Hematopoietic multipotent progenitor cell treated with erythropoietin and hydrocortisone succinate and interleukin-3 and kit ligand, for 17 days (in vitro differentiated cells): ENCODE results near the gene PCBD2.

Source experiments
- DNase-seq: peaks from one replicate; pipeline ENCODE4 v3.0.0-alpha.2; 2015; ENCODE audit warnings: low spot score

PCBD2 gene

DNA sequence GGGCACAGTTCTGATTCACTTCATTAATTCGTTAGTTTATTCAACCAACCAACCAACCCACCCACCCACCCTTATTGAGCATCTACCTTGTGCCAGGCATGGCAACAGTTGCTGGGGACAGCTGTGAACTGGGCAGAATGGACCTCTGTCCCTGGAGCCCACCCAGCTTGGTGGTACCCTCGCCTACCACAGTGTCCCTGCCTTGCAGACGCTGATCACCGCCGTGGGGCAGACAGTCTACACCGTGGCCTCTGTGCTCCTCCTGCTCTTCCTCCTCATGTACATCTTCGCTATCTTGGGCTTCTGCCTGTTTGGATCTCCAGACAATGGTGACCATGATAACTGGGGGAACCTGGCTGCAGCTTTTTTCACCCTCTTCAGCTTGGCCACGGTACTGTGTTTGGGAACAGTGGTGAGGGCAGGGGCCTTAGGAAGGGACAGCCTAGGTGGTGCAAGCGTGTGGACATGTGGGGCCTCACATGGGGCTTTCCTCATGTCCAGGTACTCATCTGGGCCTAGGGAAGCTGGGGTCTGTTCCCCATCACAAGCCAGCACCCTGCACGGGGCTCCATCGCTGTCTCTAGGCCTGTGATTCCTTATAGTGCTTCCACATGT, 102.9 kb downstream of the PCBD2 start:
- DNase-seq: no peak

DNA sequence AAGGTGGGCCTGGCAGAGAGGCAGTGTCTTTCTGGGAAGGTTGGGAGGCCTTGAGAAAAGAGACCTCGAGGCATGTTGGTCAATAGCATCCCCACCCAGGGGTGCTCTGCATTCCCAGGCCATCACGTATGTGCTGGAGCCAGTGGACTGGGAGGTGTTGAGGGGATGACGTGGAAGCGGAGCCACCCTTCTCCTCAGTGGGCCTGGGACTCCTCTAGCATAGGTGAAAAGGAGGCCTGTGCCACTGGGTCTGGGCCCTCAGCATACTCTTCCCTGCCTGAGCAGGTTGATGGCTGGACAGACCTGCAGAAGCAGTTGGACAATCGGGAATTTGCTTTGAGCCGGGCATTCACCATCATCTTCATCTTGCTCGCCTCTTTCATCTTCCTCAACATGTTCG, 103.6 kb downstream of the PCBD2 start:
- no peak for DNase-seq

DNA sequence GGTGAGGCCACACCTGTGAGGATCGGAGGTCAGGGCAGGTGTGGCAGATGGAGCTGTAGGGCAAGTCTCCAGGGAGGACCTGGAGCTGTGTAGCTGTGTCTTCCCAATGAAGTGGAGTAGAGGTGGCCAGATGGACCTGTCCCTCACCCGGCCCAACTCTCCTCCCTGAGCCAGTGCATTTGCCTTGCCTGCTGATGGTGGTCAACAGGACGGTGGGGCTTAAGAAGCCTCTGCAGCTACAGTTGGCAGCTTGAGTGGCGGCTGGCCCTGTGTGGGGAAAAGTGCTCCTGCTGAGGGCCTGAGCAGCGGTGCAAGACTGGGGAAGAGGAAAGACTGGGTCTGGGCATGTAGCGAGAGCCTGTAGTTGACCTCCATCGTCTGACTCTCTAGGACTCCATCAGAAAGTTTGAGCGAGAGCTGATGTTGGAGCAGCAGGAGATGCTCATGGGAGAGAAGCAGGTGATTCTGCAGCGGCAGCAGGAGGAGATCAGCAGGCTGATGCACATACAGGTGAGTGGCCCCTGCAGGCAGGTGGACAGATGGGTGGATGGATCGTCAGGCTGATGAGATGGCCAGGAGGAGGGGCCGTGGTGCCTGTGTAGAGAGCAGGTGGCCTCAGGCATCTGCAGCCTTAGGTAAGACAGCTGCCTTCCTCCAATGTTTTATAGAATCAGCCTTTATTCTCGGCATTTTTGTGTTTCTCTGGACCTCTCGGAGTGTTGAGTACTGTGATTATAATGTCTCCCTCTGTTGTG, 104.2 kb downstream of the PCBD2 start:
- no peak for DNase-seq

DNA sequence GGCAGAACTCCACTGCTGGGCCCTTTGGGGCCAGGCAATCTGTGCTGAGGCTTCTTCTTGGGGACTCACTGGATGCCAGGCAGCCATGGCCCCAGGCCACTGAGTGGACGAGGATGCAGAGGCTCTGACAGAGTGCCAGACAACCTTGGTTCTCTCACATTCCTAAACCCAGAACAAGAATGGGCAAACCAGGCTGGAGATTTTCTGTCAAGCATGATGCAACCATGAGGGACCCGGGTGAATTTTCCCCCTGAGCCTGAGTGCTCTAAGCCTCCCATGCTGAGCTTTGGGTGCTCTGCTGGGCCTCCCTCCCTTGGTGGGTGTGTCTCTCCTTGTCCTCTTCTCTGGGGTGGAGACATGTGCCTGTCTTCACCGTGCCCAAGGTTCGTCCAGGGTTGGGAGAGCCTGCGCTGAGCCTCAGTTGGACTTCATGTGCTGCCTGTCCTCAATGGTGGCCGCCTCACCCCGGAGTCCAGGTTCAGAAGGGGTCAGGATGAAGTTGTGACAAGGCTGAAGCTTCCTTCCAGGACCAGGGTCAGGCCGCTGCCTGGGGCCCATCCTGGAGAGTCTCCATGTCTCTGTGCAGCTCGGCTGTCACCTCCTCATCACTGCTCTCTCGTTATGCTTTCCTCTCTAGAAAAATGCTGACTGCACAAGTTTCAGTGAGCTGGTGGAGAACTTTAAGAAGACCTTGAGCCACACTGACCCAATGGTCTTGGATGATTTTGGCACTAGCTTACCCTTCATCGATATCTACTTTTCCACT, 105.0 kb downstream of the PCBD2 start:
- no peak for DNase-seq

DNA sequence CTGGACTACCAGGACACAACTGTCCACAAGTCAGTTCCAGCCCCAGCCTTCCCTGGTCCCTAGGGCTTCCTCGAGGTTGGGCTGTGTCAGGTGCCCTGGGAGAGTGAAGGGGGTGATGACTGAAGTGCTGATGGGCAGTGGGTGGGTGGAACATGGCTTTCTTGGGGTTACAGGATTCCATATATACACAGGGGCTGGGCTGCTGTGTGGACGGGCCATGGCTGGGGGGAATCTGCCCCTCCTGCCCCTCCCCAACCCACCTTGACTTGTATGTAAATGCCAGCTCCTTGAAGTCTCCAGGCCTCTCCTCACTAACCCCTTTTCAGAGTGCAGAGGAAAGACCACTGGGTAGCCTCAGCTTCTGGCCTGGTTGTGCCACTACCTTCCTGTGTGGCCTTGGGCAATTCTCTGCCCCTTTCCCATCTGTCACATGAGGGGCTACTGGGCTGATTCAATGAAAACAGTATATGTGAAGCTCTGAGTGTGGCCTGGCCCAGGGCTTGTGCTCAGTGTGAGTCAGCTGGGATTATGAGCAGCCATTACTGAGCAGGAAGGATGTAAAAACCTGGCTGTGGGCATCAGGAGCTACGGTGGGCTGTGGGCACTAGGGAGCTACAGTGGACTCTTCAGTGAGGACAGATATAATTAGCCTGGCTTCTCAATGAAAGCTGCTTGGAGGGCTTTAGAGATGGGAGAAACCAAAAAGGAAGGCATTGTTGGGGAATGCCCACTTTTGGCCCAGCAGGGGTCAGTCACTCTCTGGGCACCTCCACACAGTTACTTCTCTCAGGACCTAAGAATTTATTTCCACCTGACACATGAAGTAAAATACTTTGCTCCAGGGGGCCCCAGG, 105.8 kb downstream of the PCBD2 start:
- no peak for DNase-seq

DNA sequence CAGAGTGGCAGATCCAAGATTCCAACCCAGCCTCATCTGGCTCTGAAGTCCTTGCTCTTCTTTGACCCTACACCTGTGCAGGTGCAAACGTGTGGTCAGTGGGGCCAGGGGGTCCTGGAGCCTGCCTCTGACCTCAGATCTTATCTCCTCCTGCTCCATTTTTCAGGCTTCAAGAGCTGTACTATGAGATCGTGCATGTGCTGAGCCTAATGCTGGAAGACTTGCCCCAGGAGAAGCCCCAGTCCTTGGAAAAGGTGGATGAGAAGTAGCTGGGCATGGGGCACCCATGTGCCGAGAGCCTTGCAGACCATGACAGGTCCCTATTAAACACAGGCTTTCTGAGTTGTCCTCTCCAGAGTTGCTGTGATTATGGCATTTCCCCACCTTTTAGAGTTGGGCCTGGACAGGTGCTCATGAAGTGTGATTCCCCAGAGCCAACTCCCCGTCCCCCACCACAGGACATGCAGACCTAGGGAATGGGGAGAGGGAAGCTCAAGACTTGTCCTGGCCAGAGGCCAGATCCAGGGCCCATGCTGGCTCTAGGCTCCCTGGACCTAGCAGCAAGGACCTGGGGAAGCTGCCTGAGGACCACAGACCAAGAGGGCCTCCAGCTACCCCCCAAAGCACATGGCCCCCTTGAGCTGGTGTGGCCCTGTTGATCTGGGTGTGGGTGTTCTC, 106.6 kb downstream of the PCBD2 start:
- DNase-seq: no peak

DNA sequence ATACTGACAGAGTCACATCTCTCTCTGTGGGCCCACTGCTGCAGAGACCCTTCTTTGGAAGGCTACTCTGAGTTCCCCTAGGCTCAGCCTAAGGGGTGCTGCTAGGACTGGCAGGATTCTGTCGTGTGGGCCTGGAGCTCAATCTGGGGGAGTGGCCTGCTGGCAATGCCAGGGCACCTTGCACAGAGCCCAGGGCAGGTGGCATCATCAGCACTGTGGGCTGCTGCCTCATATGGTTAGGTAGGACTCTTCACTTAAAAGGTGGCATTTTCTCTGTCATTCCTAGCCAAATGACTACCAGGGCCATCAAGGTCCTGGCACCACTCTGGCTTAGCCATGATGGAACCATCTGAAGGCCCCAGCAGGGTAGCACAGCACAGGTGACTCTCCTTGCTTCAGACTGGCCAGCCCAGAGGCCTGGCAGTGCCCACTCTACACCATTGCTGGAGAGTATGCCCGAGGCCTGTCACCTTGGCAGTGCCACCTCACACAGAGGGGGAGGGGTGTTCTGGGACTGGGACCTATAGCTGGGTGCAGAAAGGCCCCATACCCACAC, 107.2 kb downstream of the PCBD2 start:
- DNase-seq: no peak
